Psoas muscle (tissue), 8 donors: ENCODE results near the gene ADGRD1. TPM values are rescaled to one million over a fixed set of nuclear protein-coding genes. Genes with fewer than 3 reads are reported as not detected.

Source experiments
- ATAC-seq, 4 donors: fragments of 200-7000 bp; cut with Tn5 transposase; one replicate each; pipeline ENCODE4 v1.9.1; 2020; ENCODE audit warnings: moderate library complexity in 3 of 4, mild to moderate bottlenecking in 2 of 4
- DNase-seq, 2 donors: peaks; one replicate each; pipeline ENCODE4 v3.0.0-alpha.2; 2020
- H3K27ac ChIP-seq: fragments of 200-600 bp; one replicate; pipeline ENCODE4 v1.8.0; 2022
- H3K27me3 ChIP-seq, 3 donors: fragments of 200-600 bp in 1 of 3; one replicate each; pipeline versions ENCODE4 v1.6.1 to v1.8.0; 2013 to 2022; ENCODE audit warnings: low read length in 2 of 3, mild to moderate bottlenecking in 2 of 3, moderate library complexity in 1 of 3; ENCODE audit not compliant: insufficient read depth in 3 of 3
- H3K36me3 ChIP-seq, 2 donors: fragments of 200-600 bp in 1 of 2; one replicate each; pipeline versions ENCODE4 v1.6.1 to v1.8.0; 2013 to 2022; ENCODE audit warnings: low read depth in 1 of 2, mild to moderate bottlenecking in 1 of 2, moderate library complexity in 1 of 2; ENCODE audit not compliant: insufficient read depth in 1 of 2
- H3K4me1 ChIP-seq: fragments of 200-600 bp; one replicate; pipeline ENCODE4 v1.8.0; 2022
- H3K4me3 ChIP-seq: fragments of 200-600 bp; one replicate; pipeline ENCODE4 v1.8.0; 2022; ENCODE audit warnings: mild to moderate bottlenecking
- H3K9me3 ChIP-seq: fragments of 200-600 bp; one replicate; pipeline ENCODE4 v1.8.0; 2022
- CTCF ChIP-seq: fragments of 200-600 bp; IDR thresholded peaks from one replicate; pipeline ENCODE4 v1.8.0; 2022; ENCODE audit warnings: antibody characterized with exemption
- WGBS, 3 donors: extraction: QIAGEN DNeasy Blood & Tissue Kit; methylation state at CpG; one replicate each; pipeline versions ENCODE4 v1.1.6 to v1.1.7; 2013; 5-methylcytosine and 5-hydroxymethylcytosine counted together
- intact Hi-C, 2 donors: fragments of 100-400 bp; cut with DNase I; formaldehyde crosslinking; loops; one replicate each; pipeline versions ENCODE4 v1.11.0 to v1.14.2; 2022
- polyA plus RNA-seq, 3 donors: library from polyadenylated mRNA; stranded (reverse); fragments of 200-250 nt; gene quantifications; one replicate each; pipeline ENCODE4 v1.2.3, GENCODE V29; 2013
- total RNA-seq, 4 donors: library from RNA; stranded (reverse); fragmentation: NEBNext Ultra II Directional in 2 of 4; extraction: Animal tissue kit (Norgen Biotek cat#: 25700) in 2 of 4; gene quantifications; one replicate each; pipeline versions ENCODE4 v1.2.1 to v1.2.4, GENCODE V29; 2021 to 2023
- donor health status: healthy with polysubstance abuse.
- donor health status: DM: no; HTN: no; CAD: no; lungs with moderate emphysema.
- donor health status: Bipolar disorder and iron deficiency.
- donor health status: healthy.
- donor health status: DM: yes; HTN: yes; CAD: no.
- donor health status: DM: no; HTN: no; CAD: no.
- donor health status: DM: no; HTN: no; CAD: no.
- donor health status: DM: yes; HTN: yes; CAD: no.

The ADGRD1 gene
- total and polyA plus RNA-seq, 7 donors = 2.1 to 11.6 (median 3.6) TPM

- ATAC-seq (no peak), DNase-seq (peak; percentile 9 to 19)
- WGBS, 3 donors = 75 to 76% (median 75%) methylated on average over 18 of the region's 18 CpGs
- TF ChIP-seq CTCF = no peak
- Histone ChIP-seq H3K27me3 (no peaks in the 10 kb centered on the region), H3K4me3 (no peak overlapping the region), H3K36me3 (no peaks in the 10 kb centered on the region), H3K4me1 (no peaks in the 10 kb centered on the region), H3K9me3 (no peaks in the 10 kb centered on the region), H3K27ac (no peak overlapping the region)
- intact Hi-C loops = no loop called here
Observed at GRCh38 chr12:131113568-131114270, 160.0 kb downstream of the ADGRD1 start.

- Histone ChIP-seq H3K27me3 (no peaks in the 10 kb centered on the region), H3K27ac (no peak overlapping the region), H3K36me3 (no peaks in the 10 kb centered on the region), H3K4me1 (no peaks in the 10 kb centered on the region), H3K4me3 (no peak overlapping the region), H3K9me3 (no peaks in the 10 kb centered on the region)
- ATAC-seq (no peak), DNase-seq (no peak)
- intact Hi-C loops = no loop called here
- WGBS, 3 donors = 80 to 83% (median 83%) methylated on average over 5 of the region's 5 CpGs
- TF ChIP-seq CTCF = no peak
Observed at GRCh38 chr12:131114271-131114670, 160.6 kb downstream of the ADGRD1 start.

GRCh38 chr12:131114942-131115584 is 161.4 kb downstream of the ADGRD1 start:
- no peak overlapping the region for H3K4me3 ChIP-seq
- H3K4me1 ChIP-seq = no peaks in the 10 kb centered on the region
- ATAC-seq = no peak
- 74 to 78% (median 77%) methylated on average over 17 to 18 of the region's 18 CpGs for WGBS, 3 donors
- DNase-seq = peak; percentile 20 to 35
- no peak overlapping the region for H3K27ac ChIP-seq
- H3K36me3 ChIP-seq = no peaks in the 10 kb centered on the region
- no peaks in the 10 kb centered on the region for H3K27me3 ChIP-seq
- intact Hi-C loops = no loop called here
- TF ChIP-seq CTCF = no peak
- no peaks in the 10 kb centered on the region for H3K9me3 ChIP-seq

GRCh38 chr12:131115766-131116467 is 162.2 kb downstream of the ADGRD1 start:
- WGBS, 3 donors = 90 to 92% (median 90%) methylated on average over 8 of the region's 8 CpGs
- Histone ChIP-seq H3K4me3 (no peak overlapping the region), H3K4me1 (no peaks in the 10 kb centered on the region), H3K27me3 (no peaks in the 10 kb centered on the region), H3K27ac (no peak overlapping the region), H3K36me3 (no peaks in the 10 kb centered on the region), H3K9me3 (no peaks in the 10 kb centered on the region)
- no peak for TF ChIP-seq CTCF
- DNase-seq (peak in 1 of 2 donors; percentile 15), ATAC-seq (no peak)
- intact Hi-C loops = no loop called here
